GM12878 (cell line): Measurements from ENCODE around the gene DNMT1.
A peak's percentile ranks its signal among the peaks of the same experiment; 100 is the strongest.

Source experiments
- CHD4 ChIP-seq: fragments of 200-600 bp; sonication (generic); IDR thresholded peaks from 2 replicates; pipeline ENCODE4 v1.6.1; 2016; ENCODE audit warnings: mild to moderate bottlenecking
- CREM ChIP-seq: IDR thresholded peaks from 2 replicates; pipeline ENCODE4 v1.6.1; 2014; ENCODE audit warnings: antibody characterized with exemption, low read depth
- EP300 ChIP-seq, 2 experiments: fragments of 150-350 bp in 1 of 2; IDR thresholded peaks; 2 replicates each; pipeline ENCODE4 v1.6.1; 2011 to 2012; ENCODE audit warnings: low read depth in 2 of 2, low read length in 2 of 2, borderline replicate concordance in 1 of 2, improper control_type of control experiment in 1 of 2, inconsistent platforms in 1 of 2; ENCODE audit not compliant: control insufficient read depth in 1 of 2
- FOXK2 ChIP-seq: fragments of 450-650 bp; IDR thresholded peaks from 2 replicates; pipeline ENCODE4 v1.6.1; 2017; ENCODE audit warnings: mild to moderate bottlenecking, moderate library complexity
- HDAC6 ChIP-seq: fragments of 200-600 bp; sonication (generic); IDR thresholded peaks from one replicate; pipeline ENCODE4 v1.8.0; 2017; ENCODE audit warnings: antibody characterized with exemption; ENCODE audit not compliant: unreplicated experiment
- IRF4 ChIP-seq: IDR thresholded peaks from 2 replicates; pipeline ENCODE4 v1.6.1; 2011; ENCODE audit warnings: low read depth, low read length
- KDM1A ChIP-seq: fragments of 200-600 bp; sonication (generic); IDR thresholded peaks from 2 replicates; pipeline ENCODE4 v1.6.1; 2016; ENCODE audit warnings: borderline replicate concordance
- MAX ChIP-seq: IDR thresholded peaks from 2 replicates; pipeline ENCODE4 v1.6.1; 2012; ENCODE audit warnings: low read depth, low read length, improper control_type of control experiment
- POLR2A ChIP-seq: IDR thresholded peaks from 2 replicates; pipeline ENCODE4 v1.6.1; 2011; ENCODE audit warnings: low read depth, mild to moderate bottlenecking, low read length
- POLR2AphosphoS5 ChIP-seq: IDR thresholded peaks from 2 replicates; pipeline ENCODE4 v1.6.1; 2011; ENCODE audit warnings: mild to moderate bottlenecking, low read length, inconsistent platforms
- RFX5 ChIP-seq: IDR thresholded peaks from 2 replicates; pipeline ENCODE4 v1.6.1; 2011; ENCODE audit warnings: low read depth, low read length, improper control_type of control experiment
- SP1 ChIP-seq: IDR thresholded peaks from one replicate; pipeline ENCODE4 v1.6.1; 2011; ENCODE audit warnings: low read depth, low read length
- TAF1 ChIP-seq: IDR thresholded peaks from 2 replicates; pipeline ENCODE4 v1.6.1; 2011; ENCODE audit warnings: mild to moderate bottlenecking, low read depth, low read length, borderline replicate concordance
- TF ChIP-seq, protein P1 (sequence below), 3 experiments: IDR thresholded peaks in 2 of 3; conservative IDR thresholded peaks in 1 of 3; 2 replicates each; pipeline ENCODE4 v1.5.1; 2011; ENCODE audit warnings: low read depth in 3 of 3, low read length in 3 of 3, mild to moderate bottlenecking in 3 of 3, control low read depth in 2 of 3, moderate library complexity in 2 of 3, inconsistent platforms in 1 of 3, mixed read lengths in 1 of 3; ENCODE audit not compliant: control insufficient read depth in 2 of 3, insufficient read depth in 1 of 3; ENCODE audit errors: extremely low read depth in 1 of 3

- TF ChIP-seq, protein P1, sequence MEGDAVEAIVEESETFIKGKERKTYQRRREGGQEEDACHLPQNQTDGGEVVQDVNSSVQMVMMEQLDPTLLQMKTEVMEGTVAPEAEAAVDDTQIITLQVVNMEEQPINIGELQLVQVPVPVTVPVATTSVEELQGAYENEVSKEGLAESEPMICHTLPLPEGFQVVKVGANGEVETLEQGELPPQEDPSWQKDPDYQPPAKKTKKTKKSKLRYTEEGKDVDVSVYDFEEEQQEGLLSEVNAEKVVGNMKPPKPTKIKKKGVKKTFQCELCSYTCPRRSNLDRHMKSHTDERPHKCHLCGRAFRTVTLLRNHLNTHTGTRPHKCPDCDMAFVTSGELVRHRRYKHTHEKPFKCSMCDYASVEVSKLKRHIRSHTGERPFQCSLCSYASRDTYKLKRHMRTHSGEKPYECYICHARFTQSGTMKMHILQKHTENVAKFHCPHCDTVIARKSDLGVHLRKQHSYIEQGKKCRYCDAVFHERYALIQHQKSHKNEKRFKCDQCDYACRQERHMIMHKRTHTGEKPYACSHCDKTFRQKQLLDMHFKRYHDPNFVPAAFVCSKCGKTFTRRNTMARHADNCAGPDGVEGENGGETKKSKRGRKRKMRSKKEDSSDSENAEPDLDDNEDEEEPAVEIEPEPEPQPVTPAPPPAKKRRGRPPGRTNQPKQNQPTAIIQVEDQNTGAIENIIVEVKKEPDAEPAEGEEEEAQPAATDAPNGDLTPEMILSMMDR (IDR thresholded peaks at IDR 0.05 in 2 of 3, conservative IDR thresholded peaks at IDR 0.05 in 1 of 3; ENCODE audit: control insufficient read depth in 2 of 3, extremely low read depth in 1 of 3, insufficient read depth in 1 of 3, low read depth in 3 of 3, low read length in 3 of 3), result no peak
- TF ChIP-seq TAF1, result no peak
- no peak for TF ChIP-seq IRF4
- TF ChIP-seq EP300 (IDR thresholded peaks at IDR 0.05; ENCODE audit: borderline replicate concordance in 1 of 2, control insufficient read depth in 1 of 2, low read depth in 2 of 2, low read length in 2 of 2), result no peak
- TF ChIP-seq CHD4, result no peak
- TF ChIP-seq KDM1A, result no peak
- no peak for TF ChIP-seq MAX
- TF ChIP-seq HDAC6, result no peak
- TF ChIP-seq CREM, result no peak
- TF ChIP-seq POLR2A, result 0 out of 2 replicates have a peak, but pooled peaks have one; percentile 13
- no peak for TF ChIP-seq SP1
- no peak for TF ChIP-seq FOXK2
- no peak for TF ChIP-seq POLR2AphosphoS5
- TF ChIP-seq RFX5, result no peak
Measured at GRCh38 chr19:10091370-10091687, 103.4 kb downstream of the DNMT1 start.
